ENCODE measurements around the gene BCR.

- TF ChIP-seq POLR2A (IDR thresholded peaks at IDR 0.05; ENCODE audit: extremely low read depth, insufficient read length) (no peak), CTCF (IDR thresholded peaks at IDR 0.05; ENCODE audit: low read depth, low read length) (peak; percentile 90), MAX (IDR thresholded peaks at IDR 0.05; ENCODE audit: low read depth, low read length) (no peak), MYC (IDR thresholded peaks at IDR 0.05; ENCODE audit: low read depth, low read length) (no peak)
These were observed 1.6 kb upstream of the BCR start for GRCh38 chr22:23178512-23179254.

Data from NB4 (cell line).